A673 (cell line): ENCODE results near the gene APBB2.

ENCODE experiments used
- CTCF ChIP-seq: fragments of 300-800, 200-600 bp; sonication (generic); conservative IDR thresholded peaks from 2 replicates; pipeline ENCODE4 v1.5.1; 2017; ENCODE audit warnings: low read depth, mild to moderate bottlenecking, antibody characterized with exemption, low read length, moderate library complexity, mixed read lengths
- EZH2 ChIP-seq: fragments of 200-600 bp; sonication (generic); IDR thresholded peaks from 2 replicates; pipeline ENCODE4 v1.6.1; 2017; ENCODE audit warnings: borderline replicate concordance, low read depth, mild to moderate bottlenecking, mixed read lengths, antibody characterized with exemption, low read length; ENCODE audit not compliant: poor library complexity, severe bottlenecking

GRCh38 chr4:40953283-40954087, 260.9 kb downstream of the APBB2 start:
- TF ChIP-seq CTCF (no peak), EZH2 (no peak)
